Trophoblast cell (in vitro differentiated cells and primary cell): ENCODE results near the gene DEPP1.

ENCODE experiments used
- DNase-seq, 2 donors: peaks; one replicate each; pipeline ENCODE4 v3.0.0-alpha.2; 2016
- H2AFZ ChIP-seq: 2 replicates; pipeline ENCODE4 v1.6.1; 2013; ENCODE audit warnings: low read length, moderate library complexity, mild to moderate bottlenecking; ENCODE audit not compliant: insufficient read depth, poor library complexity
- H2AK5ac ChIP-seq: 2 replicates; pipeline ENCODE4 v1.6.1; 2013; ENCODE audit warnings: mild to moderate bottlenecking, low read length
- H2BK120ac ChIP-seq: 2 replicates; pipeline ENCODE4 v1.6.1; 2013; ENCODE audit warnings: low read length, mild to moderate bottlenecking, moderate library complexity; ENCODE audit not compliant: insufficient read depth, poor library complexity
- H2BK12ac ChIP-seq: 2 replicates; pipeline ENCODE4 v1.6.1; 2013; ENCODE audit warnings: mild to moderate bottlenecking, low read length, moderate library complexity
- H2BK5ac ChIP-seq: 2 replicates; pipeline ENCODE4 v1.6.1; 2013; ENCODE audit warnings: low read length, low read depth, moderate library complexity, mild to moderate bottlenecking; ENCODE audit not compliant: poor library complexity
- H3K14ac ChIP-seq: 2 replicates; pipeline ENCODE4 v1.6.1; 2013; ENCODE audit warnings: mild to moderate bottlenecking, low read length
- H3K18ac ChIP-seq: 2 replicates; pipeline ENCODE4 v1.6.1; 2013; ENCODE audit warnings: mild to moderate bottlenecking, low read length
- H3K23ac ChIP-seq: 2 replicates; pipeline ENCODE4 v1.6.1; 2013; ENCODE audit warnings: low read length
- H3K27ac ChIP-seq: 2 replicates; pipeline ENCODE4 v1.5.1; 2013; ENCODE audit warnings: low read depth, mild to moderate bottlenecking, inconsistent platforms, low read length, moderate library complexity
- H3K27me3 ChIP-seq: 2 replicates; pipeline ENCODE4 v1.6.1; 2013; ENCODE audit warnings: inconsistent platforms, mild to moderate bottlenecking, low read length, moderate library complexity; ENCODE audit not compliant: insufficient read depth
- H3K36me3 ChIP-seq, 2 experiments: 1 replicate in 1 of 2; 2 replicates in 1 of 2; pipeline ENCODE4 v1.6.1; 2013; ENCODE audit warnings: low read length in 2 of 2, mild to moderate bottlenecking in 2 of 2, moderate library complexity in 1 of 2; ENCODE audit not compliant: insufficient read depth in 2 of 2, control insufficient read depth in 1 of 2
- H3K4ac ChIP-seq: 2 replicates; pipeline ENCODE4 v1.6.1; 2013; ENCODE audit warnings: low read depth, mild to moderate bottlenecking, low read length, moderate library complexity
- H3K4me1 ChIP-seq, 2 experiments: 1 replicate in 1 of 2; 2 replicates in 1 of 2; pipeline ENCODE4 v1.6.1; 2013; ENCODE audit warnings: low read length in 2 of 2, mild to moderate bottlenecking in 2 of 2, moderate library complexity in 1 of 2; ENCODE audit not compliant: insufficient read depth in 2 of 2, control insufficient read depth in 1 of 2
- H3K4me2 ChIP-seq: 2 replicates; pipeline ENCODE4 v1.6.1; 2013; ENCODE audit warnings: inconsistent platforms, mild to moderate bottlenecking, low read length, moderate library complexity
- H3K4me3 ChIP-seq: 2 replicates; pipeline ENCODE4 v1.5.1; 2013; ENCODE audit warnings: mild to moderate bottlenecking, low read depth, low read length, inconsistent platforms
- H3K79me1 ChIP-seq: one replicate; pipeline ENCODE4 v1.6.1; 2013; ENCODE audit warnings: low read length
- H3K79me2 ChIP-seq: 2 replicates; pipeline ENCODE4 v1.6.1; 2013; ENCODE audit warnings: low read length, mild to moderate bottlenecking; ENCODE audit not compliant: control insufficient read depth, insufficient read depth, poor library complexity
- H3K9ac ChIP-seq: 2 replicates; pipeline ENCODE4 v1.6.1; 2013; ENCODE audit warnings: mild to moderate bottlenecking, low read length
- H3K9me3 ChIP-seq: 2 replicates; pipeline ENCODE4 v1.6.1; 2013; ENCODE audit warnings: low read depth, mild to moderate bottlenecking, control low read depth, inconsistent platforms, low read length; ENCODE audit not compliant: insufficient read depth
- H4K12ac ChIP-seq: 2 replicates; pipeline ENCODE4 v1.6.1; 2013; ENCODE audit warnings: low read depth, mild to moderate bottlenecking, low read length, moderate library complexity
- H4K8ac ChIP-seq: 2 replicates; pipeline ENCODE4 v1.6.1; 2013; ENCODE audit warnings: low read depth, mild to moderate bottlenecking, low read length, moderate library complexity
- H4K91ac ChIP-seq: one replicate; pipeline ENCODE4 v1.6.1; 2013; ENCODE audit warnings: low read depth, mild to moderate bottlenecking, low read length, moderate library complexity
- WGBS: extraction: QIAGEN DNeasy Blood & Tissue Kit; methylation state at CpG from one replicate; pipeline ENCODE4 v1.1.7; 2013; ENCODE audit warnings: missing lambda C conversion rate; ENCODE audit not compliant: insufficient read length, insufficient coverage; ENCODE audit errors: extremely low coverage; 5-methylcytosine and 5-hydroxymethylcytosine counted together

Gene DEPP1

GRCh38 chr10:44959247-44960087 lies 19.1 kb downstream of the DEPP1 start, which contains the start of gene RASSF4:
Gene RASSF4, plus strand, starts transcription at chr10:44959802. Its CDS starts 10,401 bp downstream, at chr10:44970203.
- DNase-seq, result peak; percentile 94 to 96
- WGBS, result no CpG with 5 or more reads among the region's 74 CpGs
- peak within 1 kb of the TSS; percentile 84 for H3K4me2 ChIP-seq

GRCh38 chr10:44958898-44959246 lies 19.7 kb downstream of the DEPP1 start:
- no CpG with 5 or more reads among the region's 6 CpGs for WGBS
- Histone ChIP-seq H2AFZ (no peak overlapping the region), H3K4me2 (peak overlapping the region; percentile 77), H2BK12ac (no peak overlapping the region), H4K91ac (peak overlapping the region; percentile 95), H2BK120ac (peak overlapping the region; percentile 97), H3K9ac (peak overlapping the region; percentile 85), H4K8ac (peak overlapping the region; percentile 98), H3K27ac (peak overlapping the region; percentile 92), H3K79me2 (peaks cover 6% of the 10 kb centered on the region), H2AK5ac (no peak overlapping the region), H4K12ac (no peak overlapping the region), H3K79me1 (peaks cover 9% of the 10 kb centered on the region), H3K23ac (no peak overlapping the region), H3K14ac (no peak overlapping the region), H2BK5ac (peak overlapping the region; percentile 93), H3K4ac (peak overlapping the region; percentile 40), H3K18ac (peak overlapping the region; percentile 97), H3K36me3 (peaks cover 2 to 3% of the 10 kb centered on the region in 2 experiments), H3K4me1 (peaks cover 28 to 52% of the 10 kb centered on the region in 2 experiments), H3K4me3 (peak overlapping the region; percentile 88), H3K9me3 (no peaks in the 10 kb centered on the region), H3K27me3 (no peaks in the 10 kb centered on the region)
- DNase-seq, result no peak

More at GRCh38 chr10:44959247-44960087, 19.1 kb downstream of the DEPP1 start, which contains the start of gene RASSF4:
- Histone ChIP-seq H3K4ac (peak within 1 kb of the TSS; percentile 87), H2AK5ac (peak within 1 kb of the TSS; percentile 84), H2BK12ac (peak within 1 kb of the TSS; percentile 67), H2AFZ (peak within 1 kb of the TSS; percentile 40), H2BK120ac (peak within 1 kb of the TSS; percentile 97), H3K36me3 (peaks cover 2 to 3% of the 10 kb centered on the region in 2 experiments), H3K27ac (peak within 1 kb of the TSS; percentile 92), H3K79me2 (peaks cover 8% of the 10 kb centered on the region), H3K9ac (peak within 1 kb of the TSS; percentile 85), H3K9me3 (no peaks in the 10 kb centered on the region), H3K4me1 (peaks cover 34 to 58% of the 10 kb centered on the region in 2 experiments), H4K8ac (peak within 1 kb of the TSS; percentile 98), H3K14ac (peak within 1 kb of the TSS; percentile 96), H3K23ac (no peak within 1 kb of the TSS), H3K4me3 (peak within 1 kb of the TSS; percentile 88), H3K79me1 (peaks cover 15% of the 10 kb centered on the region), H2BK5ac (peak within 1 kb of the TSS; percentile 93), H3K27me3 (no peaks in the 10 kb centered on the region), H4K91ac (peak within 1 kb of the TSS; percentile 95), H4K12ac (peak within 1 kb of the TSS; percentile 95), H3K18ac (peak within 1 kb of the TSS; percentile 97)

- no peak overlapping the region for H2AK5ac ChIP-seq
- peaks cover 27 to 50% of the 10 kb centered on the region in 2 experiments for H3K4me1 ChIP-seq
- H3K18ac ChIP-seq, result peak overlapping the region; percentile 5
- no peak overlapping the region for H2AFZ ChIP-seq
- H3K14ac ChIP-seq, result peak overlapping the region; percentile 19
- H3K23ac ChIP-seq, result no peak overlapping the region
- DNase-seq, result peak; percentile 46 to 55
- H2BK12ac ChIP-seq, result peak overlapping the region; percentile 24
- H3K4me2 ChIP-seq, result peak overlapping the region; percentile 77
- no peaks in the 10 kb centered on the region for H3K27me3 ChIP-seq
- no peak overlapping the region for H4K8ac ChIP-seq
- H2BK5ac ChIP-seq, result no peak overlapping the region
- no peaks in the 10 kb centered on the region for H3K9me3 ChIP-seq
- peaks cover 8% of the 10 kb centered on the region for H3K79me1 ChIP-seq
- H3K4me3 ChIP-seq, result no peak overlapping the region
- H3K9ac ChIP-seq, result no peak overlapping the region
- no peak overlapping the region for H4K91ac ChIP-seq
- no CpG with 5 or more reads among the region's 5 CpGs for WGBS
- peak overlapping the region; percentile 40 for H3K4ac ChIP-seq
- H3K79me2 ChIP-seq, result peaks cover 4% of the 10 kb centered on the region
- peaks cover 2 to 3% of the 10 kb centered on the region in 2 experiments for H3K36me3 ChIP-seq
- H2BK120ac ChIP-seq, result no peak overlapping the region
- peak overlapping the region; percentile 92 for H3K27ac ChIP-seq
- H4K12ac ChIP-seq, result no peak overlapping the region
Observed at GRCh38 chr10:44958196-44958897, 20.3 kb downstream of the DEPP1 start.
